NCI-H2029 (cell line): ENCODE results near the gene CD6.

Experiments
- DNase-seq: peaks from one replicate; lab custom pipeline; 2025; lab: John Stamatoyannopoulos, UW

CD6 gene

DNA sequence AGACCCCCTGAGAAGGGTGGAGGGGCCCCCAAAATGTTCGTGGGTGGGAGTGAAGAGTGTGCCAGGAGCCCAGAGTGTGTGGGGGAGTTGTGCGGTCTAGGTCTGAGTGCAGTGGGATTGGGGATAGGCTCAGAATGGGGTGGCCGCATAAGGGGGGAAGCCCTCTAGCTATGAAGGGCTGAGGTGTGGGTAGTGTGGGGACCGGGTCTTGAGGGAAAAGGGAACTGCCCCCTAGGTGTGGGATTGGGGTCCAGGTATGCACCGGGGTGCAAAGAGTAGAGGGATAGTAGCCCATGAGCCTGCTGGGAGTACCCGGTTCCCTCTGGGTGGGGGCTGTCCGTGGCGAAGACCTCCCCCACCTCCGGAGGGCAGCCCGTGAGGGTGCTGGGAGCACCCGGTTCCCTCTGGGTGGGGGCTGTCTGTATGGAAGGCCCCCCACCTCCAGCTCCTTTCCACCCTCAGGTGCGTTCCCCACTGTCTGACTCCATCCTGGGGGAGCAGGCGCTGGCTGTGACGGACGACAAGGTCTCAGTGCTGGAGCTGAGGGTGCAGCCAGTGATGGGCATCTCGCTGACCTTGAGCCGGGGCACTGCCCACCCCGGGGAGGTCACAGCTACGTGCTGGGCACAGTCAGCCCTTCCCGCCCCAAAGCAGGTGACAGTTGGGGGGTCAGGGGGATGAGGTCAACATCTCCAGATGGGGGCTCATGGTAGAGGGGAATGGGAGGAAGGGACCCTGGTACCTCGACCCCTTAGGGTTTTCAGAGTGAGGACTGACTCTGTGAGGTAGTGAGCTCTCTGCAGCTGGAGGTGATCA, 36.5 kb upstream of the CD6 start:
- DNase-seq = no peak

DNA sequence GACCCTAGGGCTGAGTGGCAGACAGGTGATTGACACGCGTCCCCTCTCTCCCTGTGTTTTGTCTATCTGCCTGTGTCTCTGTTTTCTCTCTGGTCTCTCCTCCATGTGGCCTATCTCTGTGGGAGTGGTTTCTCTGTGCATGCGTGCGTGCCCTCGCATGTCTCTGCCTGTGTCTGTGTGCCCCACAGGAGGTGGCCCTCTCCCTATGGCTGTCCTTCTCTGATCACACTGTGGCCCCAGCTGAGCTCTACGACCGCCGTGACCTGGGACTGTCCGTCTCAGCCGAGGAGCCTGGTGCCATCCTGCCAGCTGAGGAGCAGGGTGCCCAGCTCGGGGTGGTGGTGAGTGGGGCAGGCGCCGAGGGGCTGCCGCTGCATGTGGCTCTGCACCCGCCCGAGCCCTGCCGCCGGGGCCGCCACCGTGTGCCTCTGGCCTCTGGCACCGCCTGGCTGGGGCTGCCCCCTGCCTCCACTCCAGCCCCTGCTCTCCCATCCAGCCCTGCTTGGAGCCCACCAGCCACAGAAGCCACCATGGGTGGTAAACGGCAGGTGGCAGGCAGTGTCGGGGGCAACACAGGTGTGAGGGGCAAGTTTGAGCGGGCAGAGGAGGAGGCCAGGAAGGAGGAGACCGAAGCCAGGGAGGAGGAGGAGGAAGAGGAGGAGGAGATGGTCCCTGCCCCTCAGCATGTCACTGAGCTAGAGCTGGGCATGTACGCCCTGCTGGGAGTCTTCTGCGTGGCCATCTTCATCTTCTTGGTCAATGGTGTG, 35.6 kb upstream of the CD6 start:
- DNase-seq = no peak

DNA sequence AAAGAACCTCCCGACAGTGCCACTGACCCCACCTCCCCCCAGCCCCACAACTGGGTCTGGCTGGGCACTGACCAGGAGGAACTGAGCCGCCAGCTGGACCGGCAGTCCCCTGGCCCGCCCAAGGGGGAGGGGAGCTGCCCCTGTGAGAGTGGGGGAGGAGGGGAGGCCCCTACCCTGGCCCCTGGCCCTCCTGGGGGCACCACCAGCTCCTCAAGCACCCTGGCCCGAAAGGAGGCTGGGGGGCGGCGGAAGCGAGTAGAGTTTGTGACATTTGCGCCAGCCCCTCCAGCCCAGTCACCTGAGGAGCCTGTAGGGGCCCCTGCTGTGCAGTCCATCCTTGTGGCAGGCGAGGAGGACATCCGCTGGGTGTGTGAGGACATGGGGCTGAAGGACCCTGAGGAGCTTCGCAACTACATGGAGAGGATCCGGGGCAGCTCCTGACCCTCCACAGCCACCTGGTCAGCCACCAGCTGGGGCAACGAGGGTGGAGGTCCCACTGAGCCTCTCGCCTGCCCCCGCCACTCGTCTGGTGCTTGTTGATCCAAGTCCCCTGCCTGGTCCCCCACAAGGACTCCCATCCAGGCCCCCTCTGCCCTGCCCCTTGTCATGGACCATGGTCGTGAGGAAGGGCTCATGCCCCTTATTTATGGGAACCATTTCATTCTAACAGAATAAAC, 34.9 kb upstream of the CD6 start:
- DNase-seq = no peak

DNA sequence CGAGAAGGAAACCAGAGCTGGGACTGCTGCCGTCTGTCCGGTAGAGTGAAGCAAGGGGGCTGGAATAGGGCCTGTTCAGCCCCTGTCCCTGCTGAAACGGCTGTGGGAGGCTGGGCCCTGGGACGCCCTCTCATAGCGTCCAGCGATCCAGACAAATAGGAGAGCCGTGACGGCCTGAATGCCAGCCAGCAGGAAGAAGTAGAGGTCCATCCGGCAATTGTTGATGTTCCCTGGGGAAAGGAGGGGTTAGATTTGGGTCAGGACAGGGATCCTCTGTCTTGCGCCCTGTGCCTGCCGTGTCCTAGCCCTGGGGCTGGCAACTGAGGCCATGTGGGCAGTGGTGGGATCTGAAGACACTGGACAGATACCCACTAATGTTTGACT, 34.3 kb upstream of the CD6 start:
- no peak for DNase-seq

DNA sequence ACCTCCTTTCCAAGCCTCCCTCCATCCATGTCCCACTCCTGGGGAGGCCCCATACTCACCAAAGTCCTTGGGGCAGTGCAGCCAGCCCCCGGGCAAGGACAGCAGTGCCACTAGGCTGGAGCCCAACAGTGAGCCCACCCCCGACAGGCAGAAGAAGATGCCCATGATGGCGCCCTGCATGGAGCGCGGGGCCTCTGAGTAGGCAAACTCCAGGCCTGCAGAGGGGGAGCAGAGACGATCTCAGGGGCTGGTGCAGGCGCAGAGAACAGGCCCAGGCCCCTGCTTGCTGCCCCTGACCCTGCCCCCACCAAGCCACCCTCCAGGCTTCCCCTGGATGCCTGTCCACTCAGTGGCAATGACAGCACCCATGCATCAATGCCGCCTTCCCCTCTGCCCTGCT, 33.7 kb upstream of the CD6 start:
- no peak for DNase-seq

DNA sequence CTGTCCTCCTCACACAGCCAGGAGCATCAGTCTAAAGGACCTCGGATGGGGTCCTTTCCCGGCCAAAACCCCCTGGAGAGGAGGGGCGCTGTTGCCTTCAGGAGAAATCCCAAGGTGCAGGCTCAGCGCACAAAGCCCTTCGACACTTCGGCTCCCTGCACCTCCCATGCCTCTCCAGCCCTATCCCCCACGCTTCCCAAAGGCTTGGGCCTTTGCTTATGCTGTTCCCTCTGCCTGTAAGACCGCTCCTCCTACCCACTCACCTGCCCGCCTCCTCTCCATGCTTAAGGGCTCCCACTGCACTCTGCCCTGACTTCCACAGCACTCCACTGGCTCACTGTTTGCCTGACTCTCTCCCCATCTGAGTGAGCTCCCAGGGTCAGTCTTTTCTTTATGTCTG, 33.0 kb upstream of the CD6 start:
- DNase-seq = no peak

DNA sequence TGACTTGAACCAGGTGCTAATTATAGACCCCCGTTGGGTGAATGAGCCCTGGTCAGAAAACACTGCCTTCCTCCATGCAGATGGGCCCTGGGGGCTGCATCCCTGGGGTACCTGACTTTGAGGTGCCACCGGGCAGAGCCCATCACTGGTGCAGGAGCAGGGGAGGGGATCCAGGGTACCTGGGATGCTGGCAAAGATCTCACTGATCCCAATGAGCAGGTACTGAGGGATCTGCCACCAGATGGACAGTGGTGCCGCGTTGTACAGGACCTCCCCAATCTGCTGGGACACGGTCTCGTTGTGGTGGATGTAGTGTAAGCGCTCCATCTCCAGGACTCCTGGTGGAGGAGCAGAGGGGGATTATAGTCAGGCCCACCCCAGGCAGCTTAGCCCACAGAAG, 32.2 kb upstream of the CD6 start:
- no peak for DNase-seq

DNA sequence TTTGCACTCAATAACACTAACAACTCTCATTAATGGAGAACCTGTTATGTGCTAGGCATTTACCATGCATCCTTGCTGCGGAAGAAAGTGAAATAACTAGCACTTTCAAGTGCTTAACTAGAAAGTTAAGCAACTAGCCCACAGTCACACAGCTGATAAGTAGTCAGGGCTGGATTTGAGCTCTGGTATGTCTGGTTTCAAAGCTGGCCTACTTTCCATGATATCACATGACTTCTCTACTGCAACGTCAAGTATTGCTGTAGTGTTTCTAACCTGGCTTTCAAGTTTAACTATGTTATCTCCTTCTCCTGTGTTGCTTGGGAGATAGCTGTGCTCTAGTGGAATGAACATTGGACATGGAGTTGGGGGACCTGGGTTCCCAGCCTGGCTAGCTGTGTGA, 31.6 kb upstream of the CD6 start:
- no peak for DNase-seq

DNA sequence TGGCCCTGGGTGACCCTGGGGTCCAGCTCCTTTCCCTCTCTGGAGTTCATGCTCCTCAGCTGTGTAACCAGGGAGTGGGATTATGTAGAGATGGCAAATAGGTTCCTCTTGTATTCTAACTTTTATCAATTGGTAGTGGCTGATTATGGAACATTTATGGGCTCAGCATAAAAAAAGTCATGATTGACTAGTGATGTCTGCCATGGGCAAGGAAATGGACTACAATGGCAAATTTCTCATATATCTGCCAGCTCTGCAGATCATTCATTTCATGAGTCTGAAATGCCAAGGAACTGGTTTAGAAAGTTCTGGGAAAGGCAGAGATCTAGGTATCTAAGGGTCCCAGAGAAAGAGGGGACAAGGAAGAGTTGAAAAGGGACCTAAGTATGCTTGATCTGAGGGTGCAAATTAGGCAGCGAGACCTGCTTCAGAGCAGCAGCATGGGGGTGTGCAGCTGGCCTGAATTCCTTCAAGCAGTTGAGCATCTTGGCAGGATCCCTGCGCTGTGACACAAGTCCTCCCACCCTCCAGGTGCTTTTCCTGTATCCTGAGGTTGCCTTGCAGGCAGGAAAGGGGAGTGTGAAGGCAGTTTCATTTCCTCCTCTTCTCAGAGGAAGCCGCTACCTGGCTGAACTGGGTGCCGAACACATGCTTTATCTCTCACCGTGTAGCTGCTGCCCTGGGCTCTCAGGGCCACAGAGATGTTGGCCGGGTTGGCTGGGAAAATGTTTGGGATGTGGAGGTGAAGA, 29.9 kb upstream of the CD6 start:
- no peak for DNase-seq

DNA sequence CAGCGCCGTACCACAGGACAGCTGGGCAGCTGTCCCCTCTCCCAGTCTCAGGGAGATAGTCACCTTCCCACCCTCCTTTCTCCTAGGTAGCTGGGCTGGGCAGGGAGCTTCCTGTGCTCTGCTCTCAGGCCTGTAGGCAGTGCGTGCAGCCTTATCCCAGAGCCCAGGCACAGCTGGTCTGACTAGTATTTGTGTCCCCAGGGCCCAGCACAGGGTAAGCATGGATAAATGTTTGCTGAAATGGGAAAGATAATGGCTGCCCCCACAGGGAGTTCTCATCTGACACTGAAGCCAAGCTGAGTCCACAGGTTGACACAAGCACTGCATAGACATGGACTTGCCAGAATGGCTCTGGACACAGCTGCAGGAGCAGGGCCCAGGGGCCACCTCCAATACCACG, 29.3 kb upstream of the CD6 start:
- no peak for DNase-seq

DNA sequence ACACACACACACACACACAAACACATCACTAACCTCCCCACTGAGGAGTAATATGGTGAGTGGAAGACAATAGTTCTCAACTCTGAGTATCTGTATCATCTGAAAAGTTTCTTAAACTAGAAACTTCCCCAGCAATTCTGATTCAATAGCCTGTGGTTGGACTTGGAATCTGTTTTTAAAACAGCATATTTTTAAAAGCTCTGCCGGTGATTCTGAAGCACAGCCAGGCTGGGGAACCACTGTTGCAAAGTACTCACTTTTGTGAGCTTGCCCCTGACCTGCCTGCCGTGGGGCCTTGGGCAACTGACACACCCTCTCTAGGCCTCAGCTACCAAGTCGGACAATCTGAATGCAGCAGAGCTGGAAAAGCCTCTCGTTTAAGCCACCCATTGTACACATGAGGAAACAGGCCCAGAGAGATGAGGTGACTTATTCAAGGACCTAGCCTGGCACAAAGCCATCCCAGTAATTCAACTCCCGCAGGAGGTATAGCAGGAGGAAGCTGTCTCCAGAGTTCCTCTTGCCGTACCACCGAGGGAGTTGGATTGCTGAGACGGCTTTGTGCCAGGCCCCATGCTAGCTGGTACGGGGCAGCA, 28.4 kb upstream of the CD6 start:
- peak; percentile 95 for DNase-seq

DNA sequence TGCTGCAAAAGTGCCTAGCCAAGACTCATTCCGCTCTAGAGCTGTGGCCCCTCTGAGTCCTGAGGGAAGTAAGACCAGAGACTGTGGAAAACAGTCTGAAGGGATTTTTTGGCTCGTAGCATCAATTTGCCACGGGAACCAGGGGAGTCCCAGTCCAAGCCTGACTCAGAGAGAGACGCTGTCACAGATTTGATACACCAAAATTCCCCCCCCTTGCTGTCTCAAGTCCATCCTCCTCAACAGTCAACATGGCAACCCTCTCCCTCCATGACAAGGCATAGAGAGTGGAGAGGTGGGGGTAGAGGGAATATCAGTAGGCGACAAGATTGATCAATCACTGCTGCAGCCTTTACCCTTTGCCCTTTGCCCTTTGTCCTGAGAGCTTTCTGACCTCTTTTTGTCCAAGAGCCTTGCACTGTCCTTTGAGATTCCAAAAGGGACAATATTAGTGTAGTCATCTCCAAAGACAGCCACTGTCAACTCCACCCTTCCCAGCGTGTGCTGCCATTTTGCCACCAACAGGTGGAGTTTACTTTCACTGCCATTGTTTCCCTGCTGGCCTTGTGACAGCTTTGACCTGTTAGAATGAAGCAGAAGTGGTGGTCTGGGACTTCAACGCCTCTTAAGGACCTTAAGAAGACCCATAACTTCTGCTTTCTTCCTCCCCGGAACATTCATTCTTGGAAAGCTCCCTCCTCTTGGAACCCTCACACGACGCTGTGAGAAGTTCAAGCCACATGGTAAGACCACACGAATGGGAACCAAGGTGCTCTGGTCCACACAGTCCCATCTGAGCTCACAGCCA, 26.8 kb upstream of the CD6 start:
- no peak for DNase-seq

DNA sequence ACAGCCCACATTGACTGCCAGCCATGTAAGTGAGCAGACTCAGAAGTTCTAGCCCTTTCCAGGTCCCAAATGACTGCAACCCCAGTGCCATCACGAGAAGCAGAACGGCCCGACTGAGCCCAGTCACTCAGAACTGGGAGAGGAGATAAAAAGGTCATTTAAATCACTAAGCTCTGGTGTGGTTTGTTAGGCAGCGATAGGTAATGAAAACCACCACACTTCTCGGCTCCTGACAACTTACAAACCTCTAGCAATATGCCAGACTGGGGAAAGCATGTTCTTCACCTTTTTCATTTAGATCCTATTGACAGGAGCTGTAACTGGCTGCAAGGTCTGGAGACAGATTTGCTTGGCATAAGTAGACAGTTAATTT, 26.2 kb upstream of the CD6 start:
- DNase-seq = no peak

DNA sequence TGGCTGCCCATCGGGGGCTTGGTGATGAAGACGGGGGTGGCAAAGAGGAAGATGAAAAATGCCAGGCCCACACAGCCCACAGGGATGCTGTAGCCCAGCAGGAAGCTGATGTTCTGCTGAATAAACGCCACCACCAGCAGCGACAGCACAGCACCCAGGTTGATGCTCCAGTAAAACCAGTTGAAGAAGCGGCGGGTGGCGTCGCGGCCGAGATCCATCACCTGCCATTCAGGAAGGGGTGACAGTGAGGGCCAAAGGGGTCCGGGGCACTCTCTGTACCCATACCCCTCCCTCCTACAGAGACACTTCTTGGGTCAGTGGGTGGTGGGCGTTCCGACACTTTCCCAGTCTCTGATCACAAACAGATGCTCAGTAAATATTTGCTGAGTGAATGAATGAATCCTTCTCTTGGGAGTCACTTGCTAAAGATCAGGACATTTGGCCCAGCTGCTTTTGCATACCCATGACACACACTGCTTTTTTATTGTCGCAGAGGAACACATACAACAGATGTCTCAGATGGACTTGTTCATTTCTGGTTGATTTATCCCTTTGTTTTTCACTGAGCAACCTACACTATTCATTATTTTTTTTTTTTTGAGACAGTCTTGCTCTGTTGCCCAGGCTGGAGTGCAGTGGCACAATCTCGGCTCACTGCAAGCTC, 24.7 kb upstream of the CD6 start:
- no peak for DNase-seq

DNA sequence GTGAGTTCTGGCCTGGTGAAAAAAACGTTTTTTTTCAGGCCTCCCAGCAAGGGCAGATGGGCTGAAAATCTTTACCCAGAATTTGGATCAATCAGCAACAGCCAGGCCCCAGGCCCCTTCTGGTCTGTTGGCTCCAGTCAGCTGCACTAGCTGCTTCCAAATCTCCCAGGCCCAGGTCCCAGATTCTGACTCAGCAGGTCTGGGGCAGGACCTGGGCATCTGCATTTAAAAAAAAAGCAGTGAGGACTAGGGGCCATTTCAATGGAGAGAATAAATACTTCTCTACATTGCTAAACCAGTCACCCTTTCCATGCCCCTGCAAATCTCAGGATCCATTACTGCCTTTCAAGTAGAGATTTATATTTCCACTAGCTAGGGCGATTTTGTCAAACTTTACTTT, 23.8 kb upstream of the CD6 start:
- DNase-seq = no peak

DNA sequence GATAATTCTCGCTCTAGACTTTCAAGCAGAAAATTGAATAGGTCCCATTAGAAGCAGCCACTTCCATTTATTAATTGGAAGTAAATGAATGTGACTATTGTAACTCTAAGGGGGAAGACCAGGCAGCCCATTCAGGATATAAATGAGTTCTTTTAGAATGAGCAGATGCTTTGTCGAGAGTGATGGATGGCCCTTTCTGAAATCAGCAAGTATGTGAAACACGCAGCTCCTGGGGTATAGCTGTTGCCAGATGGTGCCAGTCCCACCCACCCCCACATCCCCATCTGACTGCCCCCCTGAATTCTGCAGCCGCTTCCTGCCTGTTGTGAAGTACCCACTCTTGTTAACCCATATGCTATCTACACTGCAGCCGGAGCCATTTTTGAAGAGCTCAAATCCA, 23.2 kb upstream of the CD6 start:
- no peak for DNase-seq

DNA sequence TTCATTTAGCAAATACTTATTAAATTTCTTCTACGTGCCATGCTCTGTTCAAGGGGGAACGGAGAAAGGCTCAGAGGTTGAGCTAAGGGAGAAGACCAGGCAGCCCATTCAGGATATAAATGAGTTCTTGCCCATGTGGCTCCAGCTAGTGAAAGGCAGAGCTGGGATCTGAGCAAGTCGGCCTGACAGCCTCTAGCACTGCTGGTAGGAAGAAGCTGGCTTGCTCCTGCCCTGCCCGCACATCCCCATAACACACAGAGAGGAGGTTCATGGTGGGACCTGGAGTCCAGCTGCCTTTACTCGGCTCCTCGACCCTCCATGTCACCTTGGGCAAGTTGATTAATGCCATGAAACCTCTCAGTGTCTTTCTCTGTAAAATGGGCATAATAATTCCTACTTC, 21.5 kb upstream of the CD6 start:
- DNase-seq = no peak

DNA sequence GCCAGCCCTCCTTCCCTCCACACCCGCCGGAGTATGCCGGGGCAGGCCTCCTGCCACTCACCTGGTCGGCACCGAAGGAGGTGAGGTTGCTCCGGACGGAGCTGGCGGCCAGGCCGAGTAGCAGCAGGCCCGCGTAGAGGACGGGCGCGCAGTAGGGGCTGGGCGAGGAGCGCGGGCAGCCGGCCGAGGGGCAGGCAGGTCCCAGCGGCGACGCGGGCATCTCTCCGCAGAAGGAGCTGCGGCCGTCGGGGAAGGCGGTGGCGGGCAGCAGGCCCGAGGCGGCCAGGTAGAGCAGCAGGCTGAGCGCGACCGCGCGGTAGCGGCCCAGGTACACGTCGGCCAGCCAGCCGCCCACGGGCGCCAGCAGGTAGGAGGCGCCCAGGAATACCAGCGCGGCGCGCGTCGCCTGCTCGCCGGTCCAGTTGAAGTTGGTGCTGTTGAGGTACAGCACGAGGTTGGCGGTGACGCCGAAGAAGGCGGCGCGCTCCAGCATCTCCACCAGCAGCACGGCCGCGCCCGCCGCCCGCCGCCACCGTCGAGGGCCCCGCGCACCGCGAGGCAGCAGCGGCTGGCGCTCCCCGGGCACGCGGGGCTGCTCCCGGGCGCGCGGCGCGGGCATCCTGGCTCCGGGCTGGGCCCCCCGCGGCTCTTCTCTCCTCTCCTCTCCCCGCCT, 20.4 kb upstream of the CD6 start:
- DNase-seq = no peak

DNA sequence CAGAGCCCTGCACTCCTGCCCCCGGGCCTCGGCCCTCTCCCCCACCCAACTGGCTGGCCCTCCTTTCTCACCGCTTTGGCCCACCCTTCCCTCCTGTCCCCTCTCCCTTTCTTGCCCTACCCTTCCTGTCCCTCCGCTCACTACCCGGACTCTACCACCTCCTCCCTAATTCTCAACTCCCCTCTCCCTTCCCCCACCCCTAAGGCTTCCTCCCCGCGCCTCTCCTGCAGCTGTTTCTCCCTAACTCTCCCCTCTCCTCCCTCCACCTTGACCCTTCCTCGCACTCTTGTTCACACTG, 19.9 kb upstream of the CD6 start:
- no peak for DNase-seq
